IPS-NIHi7 (cell line): ENCODE results near the gene SSC4D.

ENCODE experiments used
- DNase-seq: peaks from one replicate; pipeline ENCODE4 v3.0.0; 2012; ENCODE audit warnings: mixed read lengths; ENCODE audit errors: extremely low spot score

Gene SSC4D

GRCh38 chr7:76354981-76355730 is 54.3 kb downstream of the SSC4D start:
- DNase-seq = no peak

- no peak for DNase-seq
Measured at GRCh38 chr7:76354516-76354915, 55.0 kb downstream of the SSC4D start.

- DNase-seq = no peak
Measured at GRCh38 chr7:76353744-76354143, 55.8 kb downstream of the SSC4D start.

GRCh38 chr7:76352193-76352592 is 57.3 kb downstream of the SSC4D start:
- DNase-seq = no peak

- DNase-seq = no peak
Measured at GRCh38 chr7:76351372-76351771, 58.1 kb downstream of the SSC4D start.

GRCh38 chr7:76349313-76349885 is 60.1 kb downstream of the SSC4D start:
- DNase-seq = no peak

- DNase-seq = no peak
Measured at GRCh38 chr7:76347710-76348109, 61.8 kb downstream of the SSC4D start.

GRCh38 chr7:76346778-76347177 is 62.7 kb downstream of the SSC4D start:
- DNase-seq = no peak

- no peak for DNase-seq
Measured at GRCh38 chr7:76346097-76346496, 63.4 kb downstream of the SSC4D start.

GRCh38 chr7:76343931-76344321 is 65.6 kb downstream of the SSC4D start:
- no peak for DNase-seq

GRCh38 chr7:76343294-76343930 is 66.1 kb downstream of the SSC4D start:
- DNase-seq = no peak

- DNase-seq = no peak
Measured at GRCh38 chr7:76342222-76342621, 67.3 kb downstream of the SSC4D start.

GRCh38 chr7:76340617-76341131 is 68.8 kb downstream of the SSC4D start:
- DNase-seq = no peak
